GM21528 (cell line): ENCODE measurements around the gene ITPA.

Experiments used
- ATAC-seq: cut with Tn5 transposase; IDR thresholded peaks from one replicate; pipeline ENCODE4 v1.9.1; 2021; ENCODE audit warnings: mild to moderate bottlenecking, moderate library complexity; ENCODE audit not compliant: unreplicated experiment, low FRiP score

ITPA gene

DNA sequence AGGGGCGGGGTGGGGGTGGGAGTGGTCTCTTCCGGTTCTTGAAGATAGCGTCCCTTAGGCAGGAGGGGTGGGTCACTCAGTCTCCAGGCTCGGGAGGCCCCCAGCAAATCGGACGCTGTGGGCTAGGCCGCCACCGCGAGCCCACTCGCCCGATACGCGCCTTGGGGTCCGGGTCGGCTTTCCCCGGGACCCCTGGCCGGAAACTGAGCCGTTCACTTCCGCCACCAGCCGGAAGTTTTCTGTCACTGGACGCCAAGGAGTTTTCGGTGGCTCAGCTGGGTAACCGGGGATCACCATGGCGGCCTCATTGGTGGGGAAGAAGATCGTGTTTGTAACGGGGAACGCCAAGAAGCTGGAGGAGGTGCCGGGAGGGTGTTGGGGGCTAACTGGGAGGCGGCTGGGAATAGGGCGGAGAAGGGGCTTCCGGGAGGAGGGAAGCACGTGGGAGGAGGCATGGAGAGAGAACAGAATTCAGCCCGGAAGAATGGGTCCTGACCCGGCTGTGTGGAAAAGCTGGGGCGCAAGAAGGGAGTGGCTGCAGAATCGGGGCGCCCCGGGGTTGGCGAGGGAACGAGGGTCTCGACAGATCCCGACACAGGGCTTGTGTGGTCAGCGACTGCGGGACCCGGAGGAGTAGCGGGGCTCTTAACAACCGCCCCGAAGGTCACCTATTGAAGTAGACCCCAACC is at the start of gene ITPA:
Gene ITPA, plus strand, starts transcription at position 242 of the 689 bp plus-strand sequence. Its CDS starts 54 bp downstream, at position 296.
- no peak for ATAC-seq

- no peak for ATAC-seq
These were observed 48.9 kb upstream of the ITPA start for GRCh38 chr20:3160418-3160817.

DNA sequence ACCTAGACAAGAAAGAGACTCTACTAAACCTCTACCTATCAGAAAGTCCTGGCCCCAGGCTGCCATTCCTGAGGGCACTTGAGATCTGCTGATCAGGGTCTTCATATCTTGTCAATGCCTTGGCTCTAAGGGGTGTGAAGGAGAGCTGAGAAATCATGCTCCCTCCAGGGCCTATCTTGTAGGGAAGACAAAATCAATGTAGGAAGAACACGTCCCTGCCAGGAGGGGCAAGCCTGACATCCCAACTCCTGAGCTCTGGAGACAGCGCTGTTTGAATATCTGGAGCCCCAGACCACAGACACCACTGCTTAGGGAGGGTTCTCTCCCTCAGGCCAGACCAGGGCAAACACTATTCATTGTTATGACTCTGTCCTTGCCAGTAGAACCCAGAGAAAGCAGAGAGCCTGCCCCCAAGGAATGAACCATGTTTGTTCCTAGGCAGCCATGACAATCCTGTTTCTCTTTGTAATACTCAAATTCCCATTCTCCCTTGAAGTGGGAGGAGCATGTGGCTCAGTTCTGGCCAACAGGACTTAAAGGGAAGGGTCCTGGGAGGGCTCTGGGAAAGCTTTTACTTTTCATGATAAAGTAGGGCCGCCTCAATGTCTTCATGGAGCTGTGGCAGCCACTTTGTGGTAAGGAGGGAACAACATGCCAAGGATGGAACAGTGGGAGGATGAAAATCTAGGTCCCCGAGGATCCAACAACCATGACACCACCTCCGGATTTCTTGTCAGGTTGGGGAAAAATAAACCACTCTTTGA is 47.8 kb upstream of the ITPA start:
- ATAC-seq, result no peak

- ATAC-seq, result no peak
These were observed 47.2 kb upstream of the ITPA start for GRCh38 chr20:3162080-3162611.

GRCh38 chr20:3163099-3164042 is 45.9 kb upstream of the ITPA start:
- ATAC-seq, result no peak

DNA sequence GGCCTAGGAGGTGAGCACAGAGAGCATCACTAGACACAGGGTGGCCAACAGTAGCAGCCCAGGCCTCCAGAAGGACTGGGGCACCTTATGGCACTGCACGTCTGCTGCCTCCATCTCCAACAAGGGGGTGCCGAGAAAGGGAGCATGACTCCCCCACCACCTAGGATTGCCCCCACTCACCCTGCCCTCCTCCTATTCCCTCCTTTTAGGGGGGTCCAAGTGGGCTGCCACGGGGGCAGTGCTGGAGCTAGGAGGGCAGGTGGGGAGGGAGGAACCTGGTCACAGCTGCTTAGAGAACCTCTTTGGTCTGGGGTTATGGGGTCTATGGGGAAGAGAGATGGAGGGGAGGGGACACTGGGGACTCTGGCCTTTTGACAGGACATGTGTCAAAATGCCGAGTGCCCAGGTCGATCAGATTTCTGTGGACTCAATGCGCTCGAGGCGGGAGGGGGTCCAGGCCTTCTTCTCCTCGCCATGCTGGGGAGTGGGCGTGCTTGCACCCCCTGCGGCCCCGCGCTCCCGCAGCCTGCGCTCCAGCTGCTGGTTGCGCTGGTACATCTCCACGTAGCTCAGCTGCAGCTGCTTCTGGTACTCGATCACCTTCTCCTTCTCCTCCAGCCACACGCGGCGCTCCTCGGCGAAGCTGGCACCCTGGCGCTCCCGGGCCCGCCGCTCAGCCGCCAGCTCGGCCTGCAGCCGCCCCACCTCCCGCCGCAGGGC is 45.1 kb upstream of the ITPA start:
- no peak for ATAC-seq

DNA sequence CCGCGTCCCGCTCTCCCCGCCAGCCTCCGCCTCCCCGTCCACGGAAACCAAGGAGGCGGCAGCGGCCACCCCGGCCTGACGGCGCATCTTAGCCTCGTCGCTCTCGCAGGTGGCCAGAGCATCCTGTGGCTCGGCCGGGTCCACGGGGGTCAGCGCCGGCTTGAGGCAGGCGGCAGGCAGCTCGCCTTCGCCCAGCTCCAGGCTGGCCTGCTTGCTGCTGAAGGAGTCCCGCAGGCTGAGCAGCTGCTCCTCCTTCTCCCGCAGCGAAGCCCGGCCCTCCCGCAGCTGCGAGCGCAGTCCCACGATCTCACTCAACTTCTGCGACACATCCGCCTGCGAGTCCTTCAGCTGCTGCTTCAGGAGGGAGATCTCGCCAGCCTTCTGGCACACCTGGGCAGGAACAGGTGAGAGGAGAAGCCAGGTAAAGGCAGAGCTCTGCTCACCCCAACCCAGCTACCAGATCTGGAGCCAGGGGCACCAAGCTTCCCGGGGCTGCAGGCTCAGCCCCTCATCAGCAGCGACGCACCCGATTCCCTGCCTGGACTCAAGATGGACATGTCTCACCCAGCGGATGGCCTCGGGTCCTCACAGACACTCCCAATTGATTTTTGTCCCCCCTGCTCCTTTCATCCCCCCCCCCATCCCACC is 44.4 kb upstream of the ITPA start:
- no peak for ATAC-seq

GRCh38 chr20:3165473-3166337 is 43.6 kb upstream of the ITPA start:
- no peak for ATAC-seq

- no peak for ATAC-seq
These were observed 42.9 kb upstream of the ITPA start for GRCh38 chr20:3166338-3166912.

DNA sequence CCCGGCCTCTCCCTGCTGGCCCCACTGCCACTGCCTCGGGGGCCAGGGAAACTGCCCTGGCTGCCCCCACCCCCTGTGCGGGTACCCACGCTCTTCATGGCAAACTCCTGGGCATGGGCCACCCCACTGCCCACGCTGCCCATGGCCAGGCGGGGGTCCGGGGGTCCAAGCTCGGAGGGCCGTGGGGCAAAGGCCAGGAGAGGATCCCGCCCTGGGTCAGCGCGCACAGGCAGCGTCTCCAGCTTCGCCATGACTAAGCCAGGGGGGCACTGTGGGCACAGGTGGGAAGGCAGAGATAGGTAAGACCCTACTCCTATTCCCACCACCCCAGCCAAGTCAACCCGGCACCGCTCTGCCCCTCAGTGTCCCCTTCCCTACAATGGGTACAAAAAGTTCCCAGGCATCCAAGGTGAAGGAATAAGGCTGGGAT is 42.4 kb upstream of the ITPA start:
- ATAC-seq, result no peak

GRCh38 chr20:3167738-3168078 is 41.6 kb upstream of the ITPA start:
- no peak for ATAC-seq

GRCh38 chr20:3168079-3168828 is 41.0 kb upstream of the ITPA start:
- ATAC-seq, result no peak

DNA sequence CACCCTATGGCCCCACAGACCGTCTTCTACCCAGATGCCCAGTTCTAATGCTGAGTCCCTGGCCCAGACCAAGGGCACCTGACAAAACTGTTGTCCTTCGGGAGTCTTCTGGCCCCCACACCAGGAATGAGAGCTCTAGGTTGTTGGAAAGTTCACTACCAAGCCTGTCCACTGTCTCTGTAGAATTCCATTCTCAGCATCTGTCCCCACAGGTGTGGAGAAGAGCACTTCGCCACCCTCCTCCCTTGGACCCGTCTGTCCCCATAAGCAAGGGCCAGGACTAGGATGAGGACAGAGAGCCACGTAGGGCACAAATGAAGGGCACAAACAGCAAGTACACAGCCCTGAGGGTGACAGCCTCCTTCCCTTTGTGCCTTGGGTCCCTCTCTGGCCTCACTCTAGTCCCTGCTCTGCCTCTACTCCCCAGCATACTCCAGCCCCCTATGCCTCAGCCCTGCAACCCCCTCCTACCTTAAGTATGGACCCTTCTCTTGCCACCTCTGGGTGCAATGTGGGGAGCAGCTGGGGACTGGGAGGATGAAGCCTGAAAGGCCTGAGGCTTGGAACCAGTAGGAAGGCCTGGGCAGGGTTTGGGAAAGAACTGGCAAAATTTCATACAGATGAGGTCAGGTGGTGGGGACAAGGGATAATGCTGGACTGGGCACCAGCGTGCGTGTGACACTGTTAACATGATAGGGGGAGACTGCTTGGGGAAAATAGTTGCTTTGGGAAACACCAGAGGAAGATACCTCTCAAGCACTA is 40.3 kb upstream of the ITPA start:
- ATAC-seq, result no peak

GRCh38 chr20:3171391-3172125 is 37.7 kb upstream of the ITPA start:
- no peak for ATAC-seq

DNA sequence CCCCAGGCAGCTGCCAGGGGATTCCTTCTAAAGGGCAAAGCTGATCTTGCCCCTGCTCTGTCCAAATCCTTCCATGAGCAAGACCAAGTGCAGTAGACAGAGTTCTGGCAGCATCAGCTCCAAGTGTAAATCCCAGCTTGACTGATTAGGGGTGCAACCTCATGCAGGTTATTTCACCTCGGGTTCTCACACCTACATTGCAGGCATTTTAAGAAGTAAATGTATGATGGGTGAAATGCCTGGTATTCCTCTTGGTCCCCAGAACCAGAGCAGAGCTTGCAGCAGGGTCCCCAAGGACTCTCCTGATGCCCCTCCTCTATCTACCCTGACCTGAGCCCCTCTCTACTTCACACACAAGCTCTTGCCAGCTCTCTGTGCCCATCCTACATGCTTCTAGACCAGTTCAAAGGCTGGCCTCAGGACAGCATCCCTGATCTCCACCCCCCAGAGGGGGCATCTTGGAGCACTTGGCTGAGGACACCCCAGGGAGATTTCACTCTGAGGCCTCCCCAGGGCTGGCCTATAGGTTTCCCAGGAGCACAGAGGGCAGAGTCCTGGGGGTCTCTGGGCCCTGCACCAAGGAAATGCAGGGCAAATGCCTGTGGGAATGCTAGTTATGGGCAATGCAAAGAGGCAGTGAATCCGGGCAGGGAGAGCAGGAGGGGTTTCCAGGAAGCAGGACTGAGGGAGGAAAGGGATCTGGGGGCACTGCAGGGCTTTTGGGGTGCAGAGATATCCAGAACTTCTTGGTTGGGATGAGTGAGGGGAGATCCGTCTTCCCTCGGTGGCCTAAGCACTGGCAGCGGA is 37.0 kb upstream of the ITPA start:
- no peak for ATAC-seq
